Stimulated activated CD4-positive, alpha-beta T cell treated with anti-CD3 and anti-CD28 coated beads, TNF-alpha, amount 100 ng/mL, for 48 hours (primary cell): ENCODE results near the gene GAK.
"Not testable (repeated sequence)": the region's sequence is repeated elsewhere in the genome, so short reads cannot be mapped to it uniquely, and the experiment has no call there.

ENCODE experiments used
- DNase-seq, 3 donors: peaks; one replicate each; pipeline ENCODE4 v3.0.0-alpha.2; 2020; ENCODE audit warnings: low read depth in 3 of 3

GAK gene

DNA sequence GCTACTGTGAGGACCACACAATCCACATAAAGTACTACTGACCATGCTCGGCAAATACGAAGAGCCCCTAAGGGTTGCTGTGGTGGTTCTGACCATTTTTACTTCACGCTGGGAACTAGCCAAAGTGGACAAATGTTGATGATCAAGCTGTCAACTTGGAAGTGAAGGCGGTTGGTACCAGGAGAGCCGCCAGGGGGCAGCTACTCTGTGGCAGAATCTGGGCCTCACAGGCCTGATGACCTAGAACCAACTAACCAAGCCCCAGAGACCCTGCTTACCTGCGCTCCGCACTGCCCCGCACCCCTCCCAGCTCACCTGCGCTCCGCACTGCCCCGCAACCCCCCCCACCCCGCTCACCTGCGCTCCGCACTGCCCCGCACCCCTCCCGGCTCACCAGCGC, 5.6 kb downstream of the GAK start:
- no peak for DNase-seq

DNA sequence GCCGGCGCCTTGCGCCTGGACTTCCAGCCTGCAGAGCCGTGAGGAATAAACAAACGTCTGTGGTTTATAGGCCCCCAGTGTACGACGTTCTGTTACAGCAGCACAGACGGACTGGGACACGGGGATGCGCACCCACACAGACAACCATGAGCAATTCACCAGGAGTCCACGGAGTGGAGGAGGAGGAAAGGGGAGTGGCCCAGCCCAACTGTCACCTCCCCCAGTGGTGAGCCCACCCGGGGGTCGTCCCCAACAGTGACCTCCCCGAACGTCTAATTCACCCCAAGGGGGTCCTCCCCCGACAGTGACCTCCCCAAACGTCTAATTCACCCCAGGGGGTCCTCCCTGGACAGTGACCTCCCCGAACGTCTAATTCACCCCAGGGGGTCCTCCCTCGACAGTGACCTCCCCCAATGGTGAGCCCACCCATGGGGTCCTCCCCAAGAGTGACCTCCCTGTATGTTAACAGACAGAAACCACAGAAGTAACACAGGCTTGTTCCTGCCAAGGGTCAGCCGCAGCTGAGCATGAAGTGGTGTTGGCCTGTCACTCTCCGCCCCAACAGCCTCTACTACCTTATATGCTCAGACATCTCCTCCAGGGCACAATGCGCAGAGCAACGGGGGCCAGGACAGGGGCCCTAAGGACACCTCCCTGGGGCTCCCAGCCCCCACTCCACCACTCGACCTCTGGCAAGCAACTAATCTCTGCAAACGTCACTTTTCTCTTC, 6.2 kb downstream of the GAK start:
- no peak for DNase-seq

DNA sequence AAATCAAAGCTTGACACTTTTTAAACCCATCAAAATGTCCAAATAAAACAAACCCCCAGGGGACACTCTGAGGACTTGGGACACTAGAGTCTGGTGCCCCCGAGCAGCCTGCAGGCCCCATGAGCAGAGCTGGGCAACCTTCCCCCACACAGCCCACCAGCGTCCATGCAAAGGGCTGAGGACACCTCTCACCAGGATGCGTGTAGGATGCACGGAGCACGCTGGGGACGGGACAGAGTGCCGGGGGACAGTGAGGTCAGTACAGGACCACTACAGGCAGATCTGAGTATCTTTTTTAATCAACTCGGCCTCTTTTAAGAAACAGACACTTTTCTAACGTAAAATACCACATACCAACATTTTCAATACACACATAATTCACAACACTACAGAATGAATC, 6.9 kb downstream of the GAK start:
- no peak for DNase-seq

DNA sequence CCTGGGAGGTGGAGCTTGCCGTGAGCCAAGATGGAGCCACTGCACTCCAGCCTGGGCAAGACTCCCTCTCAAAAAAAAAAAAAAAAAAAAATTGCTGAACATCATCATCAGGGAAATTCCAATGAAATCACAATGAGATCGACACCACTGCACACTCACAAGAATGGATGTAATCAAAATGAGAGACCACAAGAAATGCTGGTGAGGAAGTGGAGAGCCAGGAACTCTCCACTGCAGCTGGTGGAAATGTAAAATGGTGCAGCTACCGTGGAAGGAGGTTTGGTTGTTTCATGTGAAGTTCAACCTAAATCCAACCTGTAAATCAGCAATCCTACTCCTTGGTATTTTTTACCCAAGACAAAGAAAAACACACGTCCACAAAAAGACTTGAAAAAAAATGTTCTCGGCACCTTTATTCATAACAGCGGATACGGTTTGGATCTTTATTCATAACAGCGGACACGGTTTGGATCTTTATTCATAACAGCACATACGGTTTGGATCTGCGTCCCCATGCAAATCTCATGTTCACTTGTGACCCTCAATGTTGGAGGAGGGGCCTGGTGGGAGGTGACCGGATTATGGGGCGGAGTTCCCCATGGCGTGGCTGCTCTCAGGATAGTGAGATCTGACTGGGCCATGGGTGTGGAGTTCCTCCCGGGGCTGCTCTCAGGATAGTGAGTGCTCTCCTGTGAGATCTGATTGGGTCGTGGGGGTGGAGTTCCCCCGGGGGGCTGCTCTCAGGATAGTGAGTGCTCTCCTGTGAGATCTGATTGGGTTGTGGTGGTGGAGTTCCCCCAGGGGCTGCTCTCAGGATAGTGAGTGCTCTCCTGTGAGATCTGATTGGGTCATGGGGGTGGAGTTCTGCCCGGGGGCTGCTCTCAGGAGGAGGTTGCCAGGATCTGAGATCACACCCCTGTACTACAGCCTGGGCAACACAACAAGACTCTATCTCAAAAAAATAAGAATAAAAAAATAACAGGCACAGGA, 7.7 kb downstream of the GAK start:
- no peak for DNase-seq

GRCh38 chr4:921830-922331, 10.2 kb downstream of the GAK start:
- DNase-seq: no peak

GRCh38 chr4:919004-919680, 13.0 kb downstream of the GAK start:
- DNase-seq: not testable (repeated sequence)

DNA sequence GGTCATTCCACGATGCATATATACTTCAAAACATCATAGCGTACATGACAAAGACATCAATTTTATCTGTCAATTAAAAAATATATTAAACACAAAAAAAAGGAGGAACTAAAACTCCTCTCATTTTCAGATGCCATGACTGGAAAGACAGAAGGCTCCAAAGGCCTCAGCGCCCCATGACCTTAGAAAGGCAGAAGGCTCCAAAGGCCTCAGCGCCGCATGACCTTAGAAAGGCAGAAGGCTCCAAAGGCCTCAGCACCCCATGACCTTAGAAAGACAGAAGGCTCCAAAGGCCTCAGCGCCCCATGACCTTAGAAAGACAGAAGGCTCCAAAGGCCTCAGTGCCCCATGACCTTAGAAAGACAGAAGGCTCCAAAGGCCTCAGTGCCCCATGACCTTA, 13.5 kb downstream of the GAK start:
- DNase-seq: not testable (repeated sequence)

GRCh38 chr4:917992-918391, 14.1 kb downstream of the GAK start:
- no peak for DNase-seq

DNA sequence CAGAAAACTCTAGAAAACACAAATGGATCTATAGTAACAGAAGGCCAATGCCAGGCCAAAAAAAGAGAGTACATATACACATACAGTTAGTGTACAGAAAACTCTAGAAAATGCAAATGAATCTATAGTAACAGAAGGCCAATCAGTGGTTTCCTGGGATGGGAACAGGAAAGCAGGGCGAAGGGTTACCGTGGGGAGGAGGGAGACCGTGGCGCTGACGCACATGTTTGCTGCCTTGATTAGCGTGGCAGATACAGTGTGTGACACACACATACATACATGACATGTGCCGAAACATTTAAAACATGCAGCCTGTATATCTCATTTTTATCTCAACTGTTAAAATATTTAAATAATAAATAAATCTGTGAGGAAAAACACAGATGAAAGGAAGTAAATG, 14.7 kb downstream of the GAK start:
- DNase-seq: no peak

DNA sequence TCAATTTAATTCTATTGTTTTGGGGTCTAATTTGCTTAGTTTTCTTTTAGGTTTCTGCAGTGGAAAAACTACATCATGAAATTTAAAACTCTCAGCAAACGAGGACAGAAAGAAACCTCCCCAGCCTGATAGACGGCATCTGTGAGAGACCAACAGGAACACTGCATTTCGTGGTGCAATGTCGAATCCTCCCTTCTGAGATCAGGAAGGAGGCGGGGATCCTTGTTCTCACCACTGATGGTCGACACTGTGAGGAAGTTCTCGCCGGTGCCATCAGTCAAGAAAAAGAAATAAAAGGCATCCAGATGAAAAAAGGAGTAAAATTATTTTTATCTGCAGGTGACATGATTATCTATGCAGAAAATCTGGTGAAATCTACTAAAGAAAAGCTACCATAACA, 16.5 kb downstream of the GAK start:
- no peak for DNase-seq

DNA sequence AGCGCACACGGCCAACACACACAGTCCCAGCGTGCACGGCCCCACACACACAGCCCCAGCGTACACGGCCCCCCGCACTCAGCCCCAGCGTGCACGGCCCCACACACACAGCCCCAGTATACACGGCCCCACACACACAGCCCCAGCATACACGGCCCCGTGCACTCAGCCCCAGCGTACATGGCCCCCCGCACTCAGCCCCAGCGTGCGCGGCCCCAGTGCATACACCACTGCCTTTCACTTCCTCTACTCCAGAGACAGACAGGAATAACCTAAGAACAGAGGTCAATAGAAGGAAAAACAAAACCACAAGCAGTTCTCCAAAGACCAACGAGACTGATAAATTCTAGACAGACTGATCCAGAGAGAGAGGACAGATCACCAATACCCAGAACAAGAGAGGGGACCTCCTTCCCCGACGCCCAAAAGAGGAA, 17.1 kb downstream of the GAK start:
- DNase-seq: no peak

DNA sequence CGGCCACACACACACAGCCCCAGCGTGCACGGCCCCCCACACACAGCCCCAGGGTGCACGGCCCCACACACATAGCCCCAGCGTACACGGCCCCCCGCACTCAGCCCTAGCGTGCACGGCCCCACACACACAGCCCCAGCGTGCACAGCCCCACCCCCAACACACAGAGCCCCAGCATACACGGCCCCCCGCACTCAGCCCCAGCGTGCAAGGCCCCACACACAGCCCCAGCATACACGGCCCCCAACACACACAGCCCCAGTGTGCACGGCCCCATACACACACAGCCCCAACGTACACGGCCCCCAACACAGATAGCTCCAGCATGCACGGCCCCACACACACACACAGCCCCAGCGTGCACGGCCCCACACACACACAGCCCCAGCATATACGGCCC, 17.6 kb downstream of the GAK start:
- no peak for DNase-seq

GRCh38 chr4:913280-913618, 18.9 kb downstream of the GAK start:
- no peak for DNase-seq

DNA sequence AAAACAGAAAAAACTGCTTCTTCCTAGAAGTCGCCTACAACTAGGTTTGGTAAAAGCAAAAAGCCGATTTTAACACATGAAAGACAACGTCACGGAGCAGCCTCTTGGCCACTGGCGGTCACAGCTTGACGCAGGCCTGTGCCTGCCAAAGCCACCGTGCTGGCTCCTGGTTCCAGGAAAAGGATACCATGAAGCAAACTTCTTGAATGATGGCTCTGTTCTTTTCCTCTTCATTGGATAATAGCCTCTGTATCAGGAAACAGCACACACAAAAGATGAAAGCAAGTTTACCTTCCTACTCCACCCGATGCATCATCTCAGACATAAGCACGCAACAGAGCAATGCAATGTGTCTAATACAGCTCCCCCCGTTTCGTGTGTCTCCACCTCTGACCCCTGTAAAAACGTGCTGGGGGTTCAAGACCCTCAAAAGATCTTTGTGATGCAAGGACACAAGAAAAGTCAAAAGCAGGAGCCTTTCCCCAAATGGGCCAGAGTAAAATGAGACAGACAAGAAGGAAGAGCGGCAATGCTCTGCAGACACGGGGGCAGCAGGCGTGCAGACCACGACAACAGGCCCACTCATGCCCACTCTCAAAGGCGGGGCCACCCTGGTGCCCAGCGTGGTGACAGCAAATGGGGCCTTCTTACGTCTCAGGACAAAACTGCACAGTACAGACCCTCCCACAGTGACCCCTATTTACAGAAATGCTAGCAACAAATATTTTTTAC, 19.4 kb downstream of the GAK start:
- no peak for DNase-seq

DNA sequence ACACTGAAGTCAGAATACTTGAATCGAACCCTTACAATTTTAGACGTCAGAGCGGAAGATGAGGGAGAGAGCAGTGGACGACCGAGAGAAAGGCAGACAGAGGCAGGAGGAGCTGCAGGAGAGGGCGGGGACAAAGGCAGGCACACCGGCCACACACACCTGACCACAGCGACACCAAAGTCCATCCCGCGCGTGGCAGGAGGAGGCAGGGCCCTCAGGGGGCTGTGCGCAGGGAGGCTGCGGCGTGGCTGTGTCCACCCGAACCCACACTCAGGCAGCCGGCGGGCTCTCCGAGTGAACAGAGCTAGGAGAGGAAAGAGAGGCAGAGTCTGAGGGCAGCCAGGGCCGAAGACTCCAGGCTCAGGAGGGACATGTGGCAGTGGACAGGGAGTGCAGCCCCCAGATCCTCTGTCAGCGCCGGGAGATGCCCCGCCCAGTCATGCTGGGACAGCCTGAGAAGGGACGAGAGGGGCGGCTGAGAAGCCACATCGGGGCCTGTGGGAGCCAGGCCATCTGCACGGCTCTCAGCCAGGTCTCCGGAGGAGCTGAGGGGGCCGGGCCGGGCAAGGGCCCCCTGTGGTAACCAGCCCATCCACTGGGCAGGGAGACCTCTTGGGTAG, 20.1 kb downstream of the GAK start:
- no peak for DNase-seq

DNA sequence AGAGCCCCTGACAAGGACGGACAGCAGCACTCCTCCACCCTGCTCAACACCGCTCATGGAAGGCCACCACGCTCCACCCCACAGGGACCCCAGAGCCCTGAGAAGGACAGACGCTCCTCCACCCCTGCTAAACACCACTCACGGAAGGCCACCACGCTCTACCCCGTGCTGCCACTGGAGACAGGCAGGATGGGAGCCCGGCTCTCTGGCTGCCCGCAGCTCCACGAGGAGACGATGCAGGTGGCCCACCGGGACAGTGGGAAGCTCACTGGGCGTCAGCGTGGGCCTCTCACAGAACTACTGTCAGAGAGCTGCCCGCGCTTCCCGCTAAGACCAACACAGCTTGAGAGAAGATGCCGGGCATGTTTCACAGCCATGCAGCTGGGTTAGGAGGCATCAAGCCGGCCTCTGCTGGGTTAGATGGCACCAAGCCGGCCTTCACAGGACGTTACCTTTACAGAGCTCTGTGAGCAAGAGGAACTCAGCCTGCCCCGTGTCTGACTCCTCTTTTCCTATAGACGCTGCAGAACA, 20.8 kb downstream of the GAK start:
- DNase-seq: no peak

DNA sequence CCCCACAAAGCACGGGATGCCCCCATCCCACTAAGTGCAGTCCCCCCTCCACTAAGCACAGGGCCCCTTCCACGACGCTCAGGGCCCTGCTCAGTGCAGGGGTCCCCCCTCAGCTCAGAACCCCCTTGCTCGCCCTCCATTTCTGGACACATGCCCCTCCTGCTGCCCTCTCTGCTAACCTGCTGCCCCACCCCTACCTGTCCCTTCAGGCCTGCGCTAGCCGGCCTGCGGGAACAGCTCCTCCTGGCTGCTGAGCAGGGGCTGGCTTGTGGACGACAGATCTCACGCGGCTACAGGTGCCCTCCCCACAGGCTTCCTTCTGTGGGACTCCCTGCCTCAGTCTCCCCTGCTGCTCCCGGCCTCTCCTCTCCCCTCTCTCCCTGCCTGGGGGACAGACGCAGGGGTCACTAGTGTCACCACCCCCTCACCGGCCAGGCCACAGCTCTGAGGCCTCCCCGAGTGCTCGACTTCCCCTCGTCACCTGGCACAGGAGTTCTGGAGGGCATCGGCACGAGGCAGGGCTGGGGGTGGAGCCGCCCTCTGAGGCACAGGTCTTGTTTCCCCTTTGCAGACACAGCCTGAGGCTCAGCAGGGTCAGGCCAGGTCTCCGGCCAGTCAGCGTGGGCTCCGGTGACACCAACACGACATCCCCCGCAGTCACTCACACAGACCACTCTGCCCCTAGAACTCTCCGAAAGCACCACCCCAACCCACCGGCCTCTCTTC, 21.6 kb downstream of the GAK start:
- no peak for DNase-seq

DNA sequence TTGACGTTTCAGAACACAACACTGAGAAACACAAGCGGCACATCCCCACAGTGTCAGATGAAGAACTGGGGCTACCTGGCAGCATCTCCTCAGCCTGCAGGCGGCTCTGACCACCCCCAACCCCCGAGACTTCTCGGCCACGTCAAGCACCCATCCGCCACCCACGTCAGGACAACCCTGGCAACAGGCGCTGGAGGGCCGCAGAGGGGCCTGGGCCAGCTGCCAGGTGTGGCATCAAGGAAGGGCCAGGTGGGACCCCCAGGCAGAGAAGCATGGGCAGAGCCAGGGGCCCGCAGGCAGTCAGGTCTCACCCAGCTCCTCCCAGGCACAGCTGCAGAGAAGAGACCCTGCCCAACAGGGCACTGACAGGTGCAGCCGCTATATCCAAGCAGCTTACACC, 22.3 kb downstream of the GAK start:
- DNase-seq: no peak

DNA sequence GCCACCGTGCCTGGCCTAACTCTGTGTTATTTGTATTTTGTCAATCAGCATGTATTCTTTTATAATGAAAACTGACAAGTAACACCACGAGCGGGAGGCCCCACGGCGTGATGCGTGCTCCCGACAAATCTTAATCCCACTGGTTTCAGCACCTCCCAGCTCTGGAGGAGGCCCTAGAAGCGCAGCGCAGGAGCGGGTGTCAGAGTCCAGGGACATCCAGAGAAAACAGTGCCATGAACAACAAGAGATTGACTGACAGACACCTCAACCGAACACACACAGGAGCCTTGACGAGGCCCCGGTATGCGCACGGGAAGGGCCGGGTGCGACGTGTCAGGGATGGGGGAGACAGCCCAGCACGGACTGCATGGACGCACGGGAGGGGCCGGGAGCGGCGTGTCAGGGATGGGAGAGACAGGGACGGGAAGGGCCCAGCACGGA, 23.0 kb downstream of the GAK start:
- DNase-seq: no peak
